Skeletal muscle cell (primary cell): ENCODE data around the gene CTNNA2.
"Not testable (repeated sequence)": the region's sequence is repeated elsewhere in the genome, so short reads cannot be mapped to it uniquely, and the experiment has no call there.

ENCODE experiments used
- DNase-seq: peaks from one replicate; pipeline ENCODE4 v3.0.0-alpha.2; 2010; ENCODE audit warnings: low read depth
- H3K4me3 ChIP-seq: 2 replicates; pipeline ENCODE4 v1.5.1; 2011; ENCODE audit warnings: low read depth, mild to moderate bottlenecking, control low read depth, low read length, moderate library complexity

The CTNNA2 gene

DNA sequence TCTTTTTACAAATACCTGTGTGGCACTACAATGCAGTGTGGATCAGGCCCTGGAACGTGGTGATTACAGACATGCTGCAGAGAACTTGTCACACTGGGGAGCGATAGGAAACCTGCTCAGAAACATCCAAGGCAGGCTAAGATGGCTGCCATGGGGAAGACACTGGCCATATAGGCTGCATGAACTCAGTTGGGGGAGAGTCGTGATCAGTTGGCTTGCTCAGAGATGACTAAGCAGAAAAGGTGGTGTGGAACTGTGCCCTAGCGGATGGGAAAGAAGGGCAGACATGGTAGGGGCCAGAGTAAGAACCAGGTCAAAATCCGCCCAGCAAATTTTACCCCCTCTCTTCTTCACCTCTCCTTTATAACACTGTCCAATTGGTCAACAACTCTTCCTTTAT lies 483.9 kb downstream of the CTNNA2 start:
- no peak overlapping the region for H3K4me3 ChIP-seq

DNA sequence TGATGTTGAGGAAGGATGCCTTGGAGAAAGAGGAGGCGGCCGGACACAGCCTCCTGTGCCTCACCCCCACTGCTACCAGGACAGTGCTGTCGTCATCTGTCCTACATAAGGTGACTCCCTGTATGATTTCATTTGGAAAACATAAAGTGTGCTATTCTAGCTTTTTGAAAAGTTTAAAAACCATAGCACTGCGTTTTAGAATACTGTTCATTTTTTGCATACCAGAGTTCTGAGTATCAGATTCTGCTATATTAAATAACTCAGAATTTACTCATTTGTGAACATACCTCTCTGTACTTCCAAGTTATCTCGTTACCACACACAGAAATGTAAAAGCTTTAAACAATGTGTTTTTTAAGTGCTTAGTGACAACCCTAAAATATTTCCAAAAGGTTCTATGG lies 488.9 kb downstream of the CTNNA2 start:
- DNase-seq, result no peak
- no peak overlapping the region for H3K4me3 ChIP-seq

More for the DNA sequence above, 483.9 kb downstream of the CTNNA2 start:
- no peak for DNase-seq

DNA sequence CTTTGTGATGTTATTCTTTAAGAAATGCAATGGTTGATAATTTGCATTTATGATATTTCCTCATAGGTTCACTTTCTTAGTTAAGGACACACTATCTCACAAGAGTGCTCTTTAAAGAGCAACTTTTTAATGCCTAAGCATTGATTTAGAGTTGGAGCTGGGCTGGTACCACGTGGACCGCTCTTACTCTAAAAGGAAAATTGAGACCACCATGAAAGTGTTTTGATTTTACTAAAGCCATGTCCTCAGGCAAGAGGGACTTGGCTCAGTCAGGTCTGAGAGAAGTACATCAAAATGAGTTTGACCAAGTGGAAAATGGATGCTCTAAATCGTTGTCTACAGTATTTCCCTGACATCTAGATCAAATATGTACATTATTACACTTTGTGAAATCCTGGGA lies 489.3 kb downstream of the CTNNA2 start:
- DNase-seq, result no peak

DNA sequence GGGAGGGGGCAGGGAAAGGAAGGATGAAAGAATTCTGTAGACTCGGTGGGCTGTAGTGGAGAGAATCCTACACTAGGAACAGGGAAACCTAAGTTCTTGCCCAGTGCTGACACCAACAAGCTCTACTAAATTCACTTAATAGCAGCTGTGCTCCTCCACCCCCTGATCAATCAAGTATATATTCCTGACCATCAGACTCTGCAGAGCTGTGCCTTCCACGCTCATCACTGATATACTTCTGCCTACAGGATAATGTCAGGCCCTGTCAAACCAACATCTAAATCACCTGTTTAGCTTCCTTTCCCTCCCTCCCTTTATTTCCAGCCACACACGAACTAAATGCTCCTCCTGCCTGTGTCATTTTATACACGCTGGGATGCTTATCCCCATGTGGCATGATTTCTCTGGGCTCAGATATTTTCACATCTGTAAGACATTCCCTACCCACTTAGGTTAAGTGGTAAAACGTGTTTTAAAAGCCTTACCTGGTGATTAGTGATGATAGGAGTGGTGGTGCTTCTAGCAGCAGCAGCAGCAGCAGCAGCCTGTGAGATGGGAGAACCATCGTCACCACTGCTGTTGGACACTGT lies 489.8 kb downstream of the CTNNA2 start:
- H3K4me3 ChIP-seq, result no peak overlapping the region

More for the DNA sequence above, 489.3 kb downstream of the CTNNA2 start:
- no peak overlapping the region for H3K4me3 ChIP-seq

DNA sequence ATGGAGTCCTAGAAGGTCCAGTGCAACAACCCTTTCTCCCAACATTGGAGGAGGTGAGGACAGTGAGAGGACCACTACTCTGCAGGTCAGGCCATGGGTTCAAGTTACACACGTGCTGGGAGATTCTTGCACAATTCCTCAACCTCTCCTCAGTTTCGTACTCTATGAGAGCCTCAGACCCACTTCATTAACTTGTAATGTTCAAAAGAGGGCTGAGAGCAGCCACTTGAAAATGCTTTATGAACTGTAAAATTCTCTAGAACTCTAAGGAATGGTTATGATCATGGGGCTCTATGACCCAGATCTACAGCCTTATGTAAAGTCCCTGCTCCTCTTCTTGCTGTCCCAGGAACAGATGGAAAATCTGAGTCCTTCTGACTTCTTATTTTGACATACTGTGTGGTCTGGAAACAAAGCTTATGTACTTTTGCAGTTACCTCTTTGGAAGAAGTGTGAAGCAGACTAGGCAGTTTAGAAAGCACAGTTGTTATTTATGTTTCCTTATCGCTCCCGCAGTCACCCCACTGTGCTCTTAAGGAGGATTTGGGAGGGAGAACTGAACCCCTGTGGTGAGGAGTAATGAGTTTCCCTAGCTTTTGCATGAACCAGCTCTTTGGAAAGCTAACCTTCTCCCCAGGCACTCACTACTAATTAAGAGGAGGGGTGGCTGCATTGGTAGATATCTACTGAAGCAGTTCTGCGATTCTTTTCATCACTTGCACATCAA lies 495.1 kb downstream of the CTNNA2 start:
- H3K4me3 ChIP-seq, result no peak overlapping the region
- no peak for DNase-seq

More for the DNA sequence above, 489.8 kb downstream of the CTNNA2 start:
- DNase-seq, result no peak

DNA sequence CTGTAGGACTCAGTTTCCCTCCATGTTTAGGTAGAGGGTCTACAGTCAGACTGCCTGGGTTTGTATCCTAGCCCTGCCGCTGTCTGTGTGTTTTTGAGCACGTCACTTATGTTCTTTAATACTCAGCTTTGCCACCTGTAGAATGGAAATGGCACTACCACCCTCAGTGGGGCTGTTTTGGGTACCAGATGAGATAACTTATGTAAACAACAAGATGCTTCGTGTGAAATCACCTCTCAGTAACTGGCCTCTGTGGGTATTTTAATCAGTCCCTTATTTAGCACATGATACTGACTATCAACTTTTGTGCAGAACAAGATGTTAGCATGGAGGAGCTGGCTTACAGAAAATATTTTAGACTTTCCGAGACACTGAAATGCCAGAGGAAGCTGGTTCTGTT lies 495.7 kb downstream of the CTNNA2 start:
- DNase-seq, result no peak
- no peak overlapping the region for H3K4me3 ChIP-seq

DNA sequence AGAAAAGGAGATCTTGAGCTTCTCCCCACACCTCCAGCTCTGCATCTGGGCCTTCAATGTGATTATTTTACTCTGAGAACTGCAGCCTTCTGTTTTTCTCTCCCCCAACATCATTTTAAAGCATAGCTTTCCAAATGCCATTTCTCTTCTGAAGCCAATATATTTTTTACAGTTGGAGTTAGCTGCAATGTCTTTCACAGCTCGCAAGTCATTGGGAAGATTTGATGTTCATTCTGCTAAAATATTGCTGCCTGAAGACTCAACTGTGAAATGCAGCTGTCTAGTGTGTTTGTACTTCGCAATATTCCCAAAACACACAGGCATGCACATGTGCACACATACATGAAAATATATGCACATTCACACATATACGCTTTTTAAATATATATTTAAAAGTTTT lies 496.4 kb downstream of the CTNNA2 start:
- H3K4me3 ChIP-seq, result no peak overlapping the region
- DNase-seq, result no peak

DNA sequence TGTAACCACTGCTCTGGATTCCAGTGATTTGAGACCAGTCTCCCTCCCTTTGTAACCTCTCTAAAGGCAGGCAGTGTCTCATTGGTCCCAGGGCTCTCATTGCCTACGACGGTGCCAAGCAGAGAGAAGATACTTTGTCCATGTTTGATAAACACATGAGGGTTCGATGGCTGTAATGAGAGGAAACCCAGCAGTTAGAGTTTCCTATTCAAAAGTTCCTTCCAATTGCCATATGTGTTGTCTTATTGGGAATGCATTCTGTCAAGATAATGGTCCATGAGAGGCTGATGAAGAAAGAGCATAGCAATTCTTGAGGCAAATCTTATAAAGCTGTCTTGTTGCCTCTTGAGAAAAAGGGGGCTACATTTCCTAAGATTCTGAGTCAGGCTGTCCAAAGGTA lies 499.2 kb downstream of the CTNNA2 start:
- DNase-seq, result no peak
- no peak overlapping the region for H3K4me3 ChIP-seq

DNA sequence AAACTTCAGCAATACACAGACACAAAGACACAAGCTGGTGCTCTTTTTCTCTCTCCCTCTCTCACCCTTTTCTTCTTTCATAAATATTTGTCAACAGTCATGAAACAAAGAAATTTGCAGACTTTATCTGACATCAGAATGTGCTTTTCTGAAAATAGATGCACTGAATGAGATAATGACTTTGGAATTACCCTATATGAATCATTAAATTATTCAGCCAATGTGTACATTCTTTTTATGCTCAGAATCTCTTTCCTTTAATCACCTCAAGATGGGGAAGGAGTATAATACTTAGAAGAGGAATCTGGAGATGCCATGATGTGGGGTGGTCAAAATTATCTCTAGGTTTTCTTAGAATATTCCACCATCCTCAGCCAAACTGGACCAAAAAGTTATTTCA lies 501.8 kb downstream of the CTNNA2 start:
- H3K4me3 ChIP-seq, result no peak overlapping the region
- no peak for DNase-seq

DNA sequence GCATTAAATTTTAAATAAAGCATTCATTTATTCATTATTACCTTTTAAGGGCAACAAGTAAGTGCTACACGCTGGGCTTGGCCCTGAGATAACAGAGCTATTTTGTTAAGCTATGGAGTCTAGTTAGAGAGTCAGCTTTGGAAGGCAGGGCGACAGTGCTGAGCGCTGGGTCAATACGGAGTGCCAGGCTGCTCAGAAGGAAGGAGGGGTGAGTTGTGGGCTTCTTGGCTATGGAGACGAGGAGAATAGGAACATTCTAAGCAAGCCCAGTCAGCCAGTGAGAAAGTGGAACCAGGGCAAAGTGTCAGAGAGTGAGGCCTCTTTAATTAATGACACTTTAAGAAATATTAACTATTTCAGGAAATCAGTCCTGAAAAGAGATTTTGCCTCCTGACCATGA lies 503.3 kb downstream of the CTNNA2 start:
- no peak for DNase-seq
- H3K4me3 ChIP-seq, result no peak overlapping the region

DNA sequence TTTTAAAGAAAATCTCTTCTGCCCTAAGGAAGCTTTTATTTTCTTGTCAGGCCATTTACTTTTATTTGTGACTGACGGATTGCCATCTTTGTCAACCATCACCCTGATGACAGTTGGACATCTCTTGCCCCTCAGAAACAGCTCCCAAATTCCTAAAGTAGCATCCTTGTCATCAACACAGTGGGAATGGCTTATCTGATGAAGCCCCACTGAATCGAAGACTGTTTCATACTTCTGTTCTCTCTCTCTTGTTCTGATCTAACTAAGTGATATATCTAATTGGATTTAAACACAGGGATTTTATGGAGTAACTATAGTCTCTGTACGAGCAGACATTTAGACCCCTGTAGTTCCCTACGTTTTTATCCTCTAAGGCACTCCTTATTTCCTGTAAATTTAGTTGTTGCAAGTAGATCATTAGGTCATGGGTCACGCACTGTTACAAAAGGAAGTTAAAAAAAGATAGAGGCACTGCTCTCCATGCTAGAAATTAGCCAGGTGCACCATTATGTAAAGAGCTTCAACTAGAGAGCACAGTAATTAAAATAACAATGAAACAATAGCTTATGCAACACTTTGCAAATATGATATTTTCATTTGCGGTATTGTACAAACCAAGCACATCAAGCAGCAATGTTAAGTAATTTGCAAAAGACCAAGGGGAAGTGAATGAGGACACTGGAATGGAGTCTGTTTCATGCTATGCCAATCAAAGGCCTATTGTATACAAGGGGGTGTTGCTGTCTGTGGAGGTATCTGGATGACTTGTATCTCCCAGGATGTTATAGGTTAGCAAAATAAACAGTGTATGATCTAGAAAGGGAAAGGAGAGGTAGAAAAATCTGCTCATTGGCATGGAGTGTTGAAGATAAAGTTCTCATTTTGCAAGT lies 507.0 kb downstream of the CTNNA2 start:
- no peak overlapping the region for H3K4me3 ChIP-seq
- no peak for DNase-seq

DNA sequence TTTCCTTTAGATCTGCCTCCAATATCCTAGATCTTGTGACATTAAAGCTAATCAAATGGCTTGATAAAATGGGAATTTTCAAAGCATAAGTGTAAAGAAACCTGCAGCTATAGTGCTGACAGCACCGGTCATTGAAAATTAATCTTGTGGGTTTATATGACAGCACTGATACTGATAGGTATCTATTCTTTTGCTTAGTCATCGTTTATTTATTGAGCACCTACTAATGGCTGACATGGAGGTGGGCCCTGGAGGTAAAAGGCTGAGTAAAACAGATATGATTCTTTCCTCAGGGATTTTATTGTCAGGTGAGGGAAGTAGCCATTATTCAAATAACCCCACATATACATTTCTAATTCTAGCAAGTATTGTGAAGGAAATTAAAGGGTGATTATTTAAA lies 509.2 kb downstream of the CTNNA2 start:
- DNase-seq, result no peak
- H3K4me3 ChIP-seq, result no peak overlapping the region

DNA sequence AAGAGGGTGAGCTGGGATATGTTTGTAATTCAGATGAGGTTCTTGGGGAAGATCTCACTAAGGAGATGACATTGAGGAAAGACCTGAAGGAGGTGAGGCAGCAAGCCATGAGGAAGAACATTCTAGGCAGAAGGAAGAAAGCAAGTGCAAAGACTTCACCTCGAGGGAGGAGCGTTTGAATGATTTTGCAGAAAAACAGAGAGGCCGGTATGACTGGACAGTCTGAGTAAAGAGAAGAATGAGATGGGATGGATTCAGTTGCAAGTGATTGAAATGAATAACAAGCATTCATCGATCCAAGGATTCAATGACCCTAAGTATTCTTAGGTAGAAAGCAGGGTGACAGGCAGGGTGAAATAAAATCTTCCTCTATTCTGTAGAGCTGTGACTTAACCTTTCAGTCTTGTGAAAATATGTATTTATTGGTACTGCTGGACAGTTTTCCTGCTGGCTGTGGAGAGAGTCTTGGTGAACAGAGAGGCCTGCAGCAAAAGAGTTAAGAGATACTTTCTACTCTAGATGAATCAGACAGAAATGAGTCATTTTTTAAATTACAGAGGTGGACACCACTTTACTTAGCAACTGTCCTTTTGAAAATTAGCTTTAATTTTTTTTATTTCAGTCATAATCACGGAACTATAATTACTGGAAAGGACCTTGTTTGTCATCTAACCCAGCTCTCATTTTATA lies 513.3 kb downstream of the CTNNA2 start:
- no peak for DNase-seq
- no peak overlapping the region for H3K4me3 ChIP-seq

DNA sequence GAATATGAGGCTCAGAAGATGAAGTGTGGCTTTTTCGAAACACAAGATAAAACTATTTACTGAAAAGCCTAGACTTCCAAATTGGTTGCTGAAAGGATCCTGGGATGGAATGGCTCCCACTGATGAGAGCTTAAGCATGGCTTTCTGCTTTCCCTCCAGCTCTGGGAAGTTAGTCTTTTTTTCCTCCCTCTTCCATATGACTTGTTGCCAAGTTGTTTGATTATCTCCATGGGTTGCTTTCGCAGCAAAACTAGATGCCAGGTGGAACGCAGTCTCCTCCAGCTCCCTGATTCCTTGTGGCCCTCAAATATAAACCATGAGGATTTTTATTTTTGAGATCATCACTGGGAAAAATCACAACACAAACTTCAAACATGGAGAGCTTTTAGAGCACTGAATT lies 515.2 kb downstream of the CTNNA2 start:
- no peak for DNase-seq

DNA sequence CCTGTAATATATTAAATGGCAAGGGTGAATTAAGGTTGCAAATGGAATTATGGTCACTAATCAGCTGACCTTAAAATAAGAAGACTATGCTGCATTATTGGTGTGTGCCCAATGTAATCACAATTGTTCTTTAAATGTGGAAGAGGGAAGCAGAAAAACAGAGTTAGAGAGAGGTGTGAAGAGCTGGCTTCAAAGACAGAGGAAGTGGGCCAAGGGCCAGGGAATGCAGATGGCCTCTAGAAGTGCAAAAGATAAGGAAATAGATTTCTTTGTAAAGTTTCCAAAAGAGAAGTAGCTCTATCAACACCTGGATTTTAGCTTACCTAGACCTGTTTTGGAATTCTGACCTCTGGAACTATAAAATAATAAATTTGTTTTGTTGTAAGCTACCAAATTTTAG lies 515.7 kb downstream of the CTNNA2 start:
- H3K4me3 ChIP-seq, result no peak overlapping the region
- no peak for DNase-seq

More for the DNA sequence above, 515.2 kb downstream of the CTNNA2 start:
- no peak overlapping the region for H3K4me3 ChIP-seq

DNA sequence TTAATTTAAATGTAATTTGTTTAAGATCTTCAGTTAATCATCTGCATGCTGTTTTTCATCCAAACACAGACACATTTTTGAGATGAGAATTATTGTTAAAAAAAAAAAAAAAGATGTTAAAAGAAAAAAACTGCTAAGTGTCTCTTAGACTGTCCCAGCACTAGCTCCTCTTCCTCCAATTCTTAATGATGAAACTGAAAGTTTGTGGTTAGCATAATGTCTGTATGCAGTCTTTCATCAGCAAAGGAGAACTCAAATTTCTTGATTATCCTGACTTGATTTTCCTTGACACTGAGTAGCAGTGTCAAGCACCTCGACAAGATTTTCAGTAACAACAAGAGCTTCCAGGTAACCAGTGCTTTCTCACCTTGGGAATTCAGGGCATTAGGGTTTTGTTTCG lies 517.3 kb downstream of the CTNNA2 start:
- no peak overlapping the region for H3K4me3 ChIP-seq
- DNase-seq, result no peak

DNA sequence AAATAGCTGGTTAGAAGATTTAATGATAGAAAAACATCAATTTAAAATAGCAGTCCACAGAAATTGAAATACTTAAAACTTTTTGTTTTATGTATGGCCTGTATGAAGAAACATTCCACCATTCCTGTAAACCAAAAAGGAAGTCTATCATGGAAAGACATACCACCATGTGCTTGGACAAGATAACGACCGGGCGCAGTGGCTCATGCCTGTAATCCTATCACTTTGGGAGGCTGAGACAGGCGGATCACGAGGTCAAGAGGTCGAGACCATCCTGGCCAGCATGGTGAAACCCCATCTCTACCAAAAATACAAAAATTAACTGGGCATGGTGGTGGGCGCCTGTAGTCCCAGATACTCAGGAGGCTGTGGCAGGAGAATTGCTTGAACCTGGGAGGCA lies 519.8 kb downstream of the CTNNA2 start:
- not testable (repeated sequence) for H3K4me3 ChIP-seq, DNase-seq

DNA sequence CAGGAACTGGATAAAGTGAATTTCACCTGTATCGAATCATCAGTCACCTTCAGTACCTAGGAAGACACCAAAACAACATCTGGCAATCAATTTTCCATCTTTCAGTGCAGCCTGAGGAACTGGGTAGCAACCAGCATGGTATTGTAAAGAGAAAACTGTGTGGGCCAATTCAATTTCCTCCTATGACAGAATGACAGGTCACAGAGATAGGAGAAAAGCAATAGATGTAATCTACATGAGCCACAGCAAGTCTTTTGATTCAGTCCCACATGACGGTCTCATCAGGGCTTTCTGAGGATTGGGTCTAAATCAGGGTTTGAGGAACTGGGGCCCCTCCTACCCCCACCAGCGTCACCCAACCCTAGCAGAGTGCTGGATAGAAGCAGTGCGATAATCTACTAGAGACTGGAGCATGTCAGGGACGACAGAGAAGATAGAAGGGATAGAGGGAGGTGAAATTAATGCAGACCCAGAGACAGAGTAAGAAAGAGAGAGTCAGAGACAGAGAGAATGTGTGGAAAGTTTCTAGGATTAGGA lies 523.0 kb downstream of the CTNNA2 start:
- DNase-seq, result no peak
- H3K4me3 ChIP-seq, result no peak overlapping the region

DNA sequence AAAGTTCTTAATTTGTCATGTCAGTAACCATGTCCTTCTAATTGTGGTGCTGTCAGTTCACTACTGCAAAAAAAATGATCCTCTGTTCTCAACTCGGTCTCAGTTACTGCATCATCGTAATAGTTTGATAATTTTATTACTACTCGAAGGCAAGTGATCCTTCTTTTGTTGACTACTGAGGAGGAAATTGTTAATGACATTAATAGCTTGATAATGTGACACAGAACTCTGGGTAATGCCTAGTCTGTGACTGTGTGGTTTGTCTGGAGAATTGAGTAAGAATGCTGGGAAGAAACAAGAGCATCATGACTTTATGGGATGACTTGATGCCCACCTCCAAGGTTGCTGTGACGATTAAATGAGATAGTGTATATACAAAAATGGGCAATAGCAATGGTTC lies 524.5 kb downstream of the CTNNA2 start:
- no peak for DNase-seq
- H3K4me3 ChIP-seq, result no peak overlapping the region

DNA sequence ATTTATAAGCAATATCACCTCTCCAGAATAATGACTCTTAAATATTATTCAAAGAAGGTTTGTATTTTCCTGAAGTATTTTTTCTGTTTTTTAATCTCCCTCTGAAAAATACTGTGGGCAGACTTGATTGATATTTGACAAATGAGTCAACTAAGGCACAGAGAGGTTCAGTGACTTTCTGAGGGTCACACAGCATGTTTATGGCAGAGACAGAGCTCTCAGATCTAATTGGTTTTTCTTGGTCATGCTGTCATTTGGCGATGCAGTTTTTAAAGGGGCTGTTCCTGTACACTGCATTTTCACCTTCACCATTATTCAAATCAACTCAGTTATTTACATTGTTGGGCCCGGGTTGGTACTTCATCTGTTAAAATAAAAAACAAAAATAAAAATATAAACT lies 527.4 kb downstream of the CTNNA2 start:
- no peak for DNase-seq

More for the DNA sequence above, 527.4 kb downstream of the CTNNA2 start:
- H3K4me3 ChIP-seq, result no peak overlapping the region
